ENCODE measurements around the gene PLK5.

PLK5 gene

GRCh38 chr19:1576242-1577089 lies 52.6 kb downstream of the PLK5 start:
- no peak for DNase-seq

- peak in 1 of 56 donors; percentile 14 for DNase-seq
Measured at GRCh38 chr19:1577090-1577928, 53.4 kb downstream of the PLK5 start.

GRCh38 chr19:1577929-1578618 lies 54.2 kb downstream of the PLK5 start:
- no peak for DNase-seq

GRCh38 chr19:1579222-1579621 lies 55.3 kb downstream of the PLK5 start:
- no peak for DNase-seq

DNA sequence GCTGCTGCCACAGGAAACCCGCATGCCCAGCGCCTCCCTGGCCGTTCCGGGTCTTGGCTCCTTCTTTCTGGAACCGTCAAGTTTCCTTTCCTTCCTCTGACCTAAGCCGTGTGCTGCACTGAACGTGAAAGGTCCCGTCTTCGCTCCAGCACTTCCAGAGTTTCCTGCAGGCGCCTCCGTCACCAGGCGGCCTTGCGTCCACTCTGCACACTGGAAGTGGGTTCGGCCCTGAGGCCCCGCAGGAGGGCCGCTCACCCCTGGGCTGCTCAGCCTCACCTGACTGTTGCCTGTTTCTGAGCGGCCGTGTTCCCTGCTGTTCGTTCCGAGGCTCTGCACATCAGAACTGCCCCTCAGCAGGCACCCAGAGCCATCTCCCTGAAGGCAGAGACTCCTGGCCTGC lies 56.5 kb downstream of the PLK5 start:
- no peak for DNase-seq

- DNase-seq: no peak
Measured at GRCh38 chr19:1580957-1581356, 57.1 kb downstream of the PLK5 start.

DNA sequence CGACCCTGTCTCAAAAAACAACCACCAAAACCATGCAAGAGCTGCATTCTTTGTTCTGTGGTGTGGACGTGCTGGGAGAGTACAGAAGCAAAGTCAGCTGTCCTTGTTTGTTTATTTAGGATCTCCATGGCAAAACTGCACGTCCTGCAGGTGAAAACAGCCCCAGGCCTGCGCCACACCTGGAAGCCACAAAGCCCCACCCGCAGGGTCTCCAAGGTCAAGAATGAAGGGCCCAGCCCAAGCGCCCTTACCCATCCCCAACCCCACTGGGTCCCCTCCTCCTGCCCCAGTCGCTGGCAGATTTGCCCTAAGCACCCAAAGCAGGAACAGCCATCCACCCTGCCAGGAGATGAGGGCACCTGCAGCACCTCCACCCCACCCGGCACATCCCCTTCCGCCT lies 58.3 kb downstream of the PLK5 start:
- DNase-seq: no peak

GRCh38 chr19:1584500-1585242 lies 60.8 kb downstream of the PLK5 start:
- DNase-seq: no peak

- DNase-seq: no peak
Measured at GRCh38 chr19:1585243-1585580, 61.3 kb downstream of the PLK5 start.

All from amygdala (tissue), 56 donors.